ENCODE measurements around the gene EFNA5. TPM values are rescaled to one million over a fixed set of nuclear protein-coding genes. Genes with fewer than 3 reads are reported as not detected.

EFNA5 gene
- total and polyA plus RNA-seq, 4 donors, result 0.14 to 0.93 (median 0.54) TPM

DNA sequence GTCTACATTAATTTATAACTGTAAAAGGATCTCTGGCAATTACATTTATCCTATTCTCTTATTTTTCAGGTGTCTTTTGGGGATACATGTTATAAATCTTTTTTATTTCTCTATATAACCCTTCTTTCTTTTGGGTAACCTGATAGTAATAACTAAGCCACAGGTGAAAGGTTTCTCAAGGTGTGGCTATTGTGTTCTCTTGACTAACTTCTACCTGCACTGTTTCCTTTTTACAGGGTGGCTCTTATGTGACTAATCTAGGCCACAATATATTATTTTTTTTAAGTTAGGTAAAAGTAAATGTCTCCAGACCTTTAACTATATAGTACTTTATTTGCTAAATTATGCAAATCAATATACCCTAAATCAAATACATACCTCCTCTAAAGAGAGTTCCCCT lies 193.2 kb downstream of the EFNA5 start:
- TF ChIP-seq FOXA2 (IDR thresholded peaks at IDR 0.05), result no peak
- no peaks in the 10 kb centered on the region for H3K4me1 ChIP-seq (ENCODE audit: control insufficient read depth in 4 of 4, insufficient read depth in 4 of 4, low read length in 3 of 4)
- H3K27me3 ChIP-seq (ENCODE audit: control insufficient read depth in 4 of 4, insufficient read depth in 4 of 4, low read length in 3 of 4), result no peaks in the 10 kb centered on the region
- H3K4me3 ChIP-seq (ENCODE audit: low read depth in 1 of 3, low read length in 3 of 3), result no peak overlapping the region
- H3K9me3 ChIP-seq (ENCODE audit: control insufficient read depth in 4 of 4, low read length in 3 of 4), result no peaks in the 10 kb centered on the region
- no peaks in the 10 kb centered on the region for H3K36me3 ChIP-seq (ENCODE audit: control insufficient read depth in 4 of 4, insufficient read depth in 3 of 4, low read depth in 1 of 4, low read length in 3 of 4)
- DNase-seq (ENCODE audit: low spot score), result no peak
- H3K27ac ChIP-seq (ENCODE audit: low read depth in 1 of 2, low read length in 2 of 2), result no peak overlapping the region
- no peak overlapping the region for H3K9ac ChIP-seq (ENCODE audit: low read depth in 1 of 2, low read length in 2 of 2)

DNA sequence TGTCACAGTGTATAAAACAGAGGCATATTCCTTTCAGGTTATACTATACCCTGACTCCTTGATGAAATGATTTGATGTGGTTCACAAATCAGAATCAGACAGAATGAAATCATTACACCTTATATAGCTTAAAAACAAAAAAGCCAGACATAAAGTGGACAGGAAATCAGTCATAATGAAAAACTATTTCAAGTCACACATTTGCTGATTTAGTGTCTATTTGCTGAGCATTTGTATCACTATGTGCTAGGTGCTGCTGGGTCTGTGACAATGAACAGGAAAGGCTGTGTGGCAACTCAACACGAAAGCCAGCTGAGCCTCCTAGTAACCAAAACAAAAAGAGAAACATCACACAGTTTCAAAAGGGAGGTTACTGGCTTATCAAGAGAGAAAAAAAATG lies 194.0 kb downstream of the EFNA5 start:
- Histone ChIP-seq H3K9me3 (ENCODE audit: control insufficient read depth in 4 of 4, low read length in 3 of 4) (no peaks in the 10 kb centered on the region), H3K4me3 (ENCODE audit: low read depth in 1 of 3, low read length in 3 of 3) (no peak overlapping the region), H3K4me1 (ENCODE audit: control insufficient read depth in 4 of 4, insufficient read depth in 4 of 4, low read length in 3 of 4) (no peaks in the 10 kb centered on the region), H3K9ac (ENCODE audit: low read depth in 1 of 2, low read length in 2 of 2) (no peak overlapping the region), H3K27me3 (ENCODE audit: control insufficient read depth in 4 of 4, insufficient read depth in 4 of 4, low read length in 3 of 4) (no peaks in the 10 kb centered on the region), H3K27ac (ENCODE audit: low read depth in 1 of 2, low read length in 2 of 2) (no peak overlapping the region), H3K36me3 (ENCODE audit: control insufficient read depth in 4 of 4, insufficient read depth in 3 of 4, low read depth in 1 of 4, low read length in 3 of 4) (no peaks in the 10 kb centered on the region)
- DNase-seq (ENCODE audit: low spot score), result no peak
- 52% methylated on average over 1 of the region's 1 CpG for WGBS
- no peak for TF ChIP-seq YY1 (IDR thresholded peaks at IDR 0.05)
- TF ChIP-seq RXRA (IDR thresholded peaks at IDR 0.05), result no peak
- TF ChIP-seq GABPA (IDR thresholded peaks at IDR 0.05 in 1 of 2, conservative IDR thresholded peaks at IDR 0.05 in 1 of 2), result no peak

GRCh38 chr5:107474716-107475489 lies 195.8 kb downstream of the EFNA5 start:
- Histone ChIP-seq H3K36me3 (ENCODE audit: control insufficient read depth in 4 of 4, insufficient read depth in 3 of 4, low read depth in 1 of 4, low read length in 3 of 4) (no peaks in the 10 kb centered on the region), H3K27me3 (ENCODE audit: control insufficient read depth in 4 of 4, insufficient read depth in 4 of 4, low read length in 3 of 4) (no peaks in the 10 kb centered on the region), H3K9ac (ENCODE audit: low read depth in 1 of 2, low read length in 2 of 2) (no peak overlapping the region), H3K27ac (ENCODE audit: low read depth in 1 of 2, low read length in 2 of 2) (no peak overlapping the region), H3K4me3 (ENCODE audit: low read depth in 1 of 3, low read length in 3 of 3) (no peak overlapping the region), H3K9me3 (ENCODE audit: control insufficient read depth in 4 of 4, low read length in 3 of 4) (no peaks in the 10 kb centered on the region), H3K4me1 (ENCODE audit: control insufficient read depth in 4 of 4, insufficient read depth in 4 of 4, low read length in 3 of 4) (no peaks in the 10 kb centered on the region)
- 60% methylated on average over 4 of the region's 4 CpGs for WGBS
- no peak for DNase-seq (ENCODE audit: low spot score)
- TF ChIP-seq FOXA2 (IDR thresholded peaks at IDR 0.05), result no peak
- peak; percentile 7 for TF ChIP-seq MAX (IDR thresholded peaks at IDR 0.05)

- WGBS, result 87% methylated on average over 3 of the region's 3 CpGs
- no peaks in the 10 kb centered on the region for H3K27me3 ChIP-seq (ENCODE audit: control insufficient read depth in 4 of 4, insufficient read depth in 4 of 4, low read length in 3 of 4)
- no peak for DNase-seq (ENCODE audit: low spot score)
- TF ChIP-seq REST (IDR thresholded peaks at IDR 0.05), result no peak
- no peak for TF ChIP-seq SP1 (IDR thresholded peaks at IDR 0.05)
- TF ChIP-seq ZBTB33 (IDR thresholded peaks at IDR 0.05), result no peak
- TF ChIP-seq MAX (IDR thresholded peaks at IDR 0.05), result no peak
- no peak for TF ChIP-seq CTCF (IDR thresholded peaks at IDR 0.05; ENCODE audit: low read depth, low read length, missing input control)
- no peak for TF ChIP-seq JUND (IDR thresholded peaks at IDR 0.05)
- TF ChIP-seq EGR1 (IDR thresholded peaks at IDR 0.05; ENCODE audit: low read depth in 2 of 2), result no peak
- TF ChIP-seq FOXA1 (IDR thresholded peaks at IDR 0.05), result no peak
- TF ChIP-seq TAF1 (conservative IDR thresholded peaks at IDR 0.05), result no peak
- no peak for TF ChIP-seq HNF4G (IDR thresholded peaks at IDR 0.05)
- TF ChIP-seq GABPA (IDR thresholded peaks at IDR 0.05 in 1 of 2, conservative IDR thresholded peaks at IDR 0.05 in 1 of 2), result no peak
- no peak overlapping the region for H3K9ac ChIP-seq (ENCODE audit: low read depth in 1 of 2, low read length in 2 of 2)
- no peaks in the 10 kb centered on the region for H3K4me1 ChIP-seq (ENCODE audit: control insufficient read depth in 4 of 4, insufficient read depth in 4 of 4, low read length in 3 of 4)
- H3K36me3 ChIP-seq (ENCODE audit: control insufficient read depth in 4 of 4, insufficient read depth in 3 of 4, low read depth in 1 of 4, low read length in 3 of 4), result no peaks in the 10 kb centered on the region
- no peaks in the 10 kb centered on the region for H3K9me3 ChIP-seq (ENCODE audit: control insufficient read depth in 4 of 4, low read length in 3 of 4)
- H3K4me3 ChIP-seq (ENCODE audit: low read depth in 1 of 3, low read length in 3 of 3), result no peak overlapping the region
- H3K27ac ChIP-seq (ENCODE audit: low read depth in 1 of 2, low read length in 2 of 2), result no peak overlapping the region
Measured at GRCh38 chr5:107474361-107474715, 196.4 kb downstream of the EFNA5 start.

All from liver (tissue), 9 donors.